HTR-8/SVneo (cell line): ENCODE measurements around the gene TMEM130.
"Not testable (repeated sequence)": the region's sequence is repeated elsewhere in the genome, so short reads cannot be mapped to it uniquely, and the experiment has no call there.

Experiments used
- DNase-seq: peaks from one replicate; pipeline ENCODE4 v3.0.0; 2011; ENCODE audit warnings: low spot score, mixed read lengths; ENCODE audit not compliant: insufficient read length
- FAIRE-seq: peaks from 2 replicates; lab custom pipeline; 2011; peaks lifted over from hg19 to GRCh38; lab: Jason Lieb, UNC

TMEM130 gene

DNA sequence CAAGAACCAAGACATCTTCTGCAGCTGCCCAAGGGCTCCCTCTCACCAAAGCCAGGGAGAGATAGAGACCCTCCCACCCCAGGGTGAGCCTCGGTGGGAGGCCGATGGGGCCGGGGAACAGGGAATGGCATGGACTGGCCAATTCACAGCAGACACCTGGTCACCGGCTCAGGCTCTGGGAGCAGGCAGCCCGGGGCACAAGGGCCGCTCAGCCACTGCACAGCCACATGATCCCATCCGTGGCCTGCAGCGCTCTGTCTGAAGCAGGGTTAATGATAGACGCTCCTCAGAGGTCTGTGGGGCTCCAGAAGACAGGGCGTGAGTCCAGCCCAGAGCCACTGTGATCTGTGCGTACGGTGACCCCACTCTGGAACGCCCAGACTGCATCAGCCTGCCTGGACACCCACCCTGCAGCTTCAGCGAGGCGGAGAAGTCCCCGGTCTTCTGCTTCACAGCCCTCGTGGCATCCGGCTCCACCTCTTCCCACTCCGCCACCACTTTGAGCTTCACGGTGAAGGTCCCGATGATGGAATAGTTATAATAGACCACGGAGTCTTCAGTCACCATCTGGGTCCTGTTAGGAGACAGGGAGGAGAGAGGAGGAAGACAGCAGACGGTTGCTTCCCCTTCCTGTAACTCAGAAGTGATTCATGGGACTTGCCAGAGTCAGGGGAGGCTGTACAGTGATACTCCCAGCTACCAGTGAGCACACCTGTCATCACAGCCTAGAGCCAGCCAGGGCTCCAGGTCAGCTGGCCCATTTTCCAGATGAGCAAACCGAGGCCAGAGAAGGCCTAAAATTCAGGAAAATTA is 14.0 kb downstream of the TMEM130 start:
- FAIRE-seq (no peak), DNase-seq (no peak)

DNA sequence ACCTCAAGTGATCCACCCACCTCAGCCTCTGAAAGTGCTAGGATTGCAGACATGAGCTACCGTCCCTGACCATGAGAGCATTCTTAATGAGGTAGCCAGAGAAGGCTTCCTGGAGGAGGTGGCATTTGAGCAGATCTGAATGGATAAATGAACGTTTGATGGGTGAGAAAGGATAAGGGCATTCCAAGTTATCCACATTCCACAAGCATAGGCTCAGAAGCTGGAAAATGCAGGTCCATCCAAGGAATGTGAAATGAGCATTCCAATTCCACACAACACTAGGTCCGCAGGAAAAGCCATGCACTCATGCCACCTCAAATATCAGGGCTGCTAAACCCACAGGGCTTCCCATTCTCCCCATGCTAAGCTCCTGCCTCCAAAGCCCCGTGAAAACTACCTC is 17.0 kb downstream of the TMEM130 start:
- DNase-seq (no peak), FAIRE-seq (no peak)

DNA sequence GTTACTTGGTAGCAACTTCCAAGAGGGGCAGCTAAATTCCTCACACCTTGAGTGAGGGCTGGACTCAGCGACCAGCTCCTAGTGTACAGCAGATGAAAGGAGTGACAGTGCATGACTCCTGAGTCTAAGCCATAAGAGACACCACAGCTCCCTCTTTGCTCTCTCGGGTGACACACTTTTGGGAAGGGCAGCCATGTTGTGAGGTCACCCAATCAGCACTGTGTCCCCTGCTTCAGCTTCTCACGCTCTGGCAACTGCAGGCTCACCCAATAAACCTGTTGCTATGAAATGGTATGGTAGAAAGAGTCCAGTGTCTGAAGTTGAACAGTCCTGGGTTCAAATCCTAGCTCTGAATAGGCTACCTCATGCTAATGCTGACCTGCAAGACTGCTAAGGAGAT is 20.9 kb downstream of the TMEM130 start:
- FAIRE-seq: no peak
- no peak for DNase-seq

DNA sequence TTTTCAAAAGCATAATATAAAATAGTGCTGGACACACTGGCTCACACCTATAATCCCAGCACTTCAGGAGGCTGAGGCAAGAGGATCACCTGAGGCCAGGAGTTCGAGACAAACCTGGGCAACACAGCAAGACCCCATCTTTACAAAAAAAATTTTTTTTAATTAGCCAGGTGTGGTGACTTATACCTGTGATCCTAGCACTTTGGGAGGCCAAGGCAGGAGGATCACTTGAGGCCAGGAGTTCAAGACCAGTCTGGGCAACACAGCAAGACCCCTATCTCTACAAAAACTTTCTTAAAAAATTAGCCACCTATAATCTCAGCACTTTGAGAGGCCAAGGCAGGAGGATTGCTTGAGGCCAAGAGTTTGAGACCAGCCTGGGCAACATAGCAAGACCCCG is 27.3 kb downstream of the TMEM130 start:
- not testable (repeated sequence) for DNase-seq, FAIRE-seq

DNA sequence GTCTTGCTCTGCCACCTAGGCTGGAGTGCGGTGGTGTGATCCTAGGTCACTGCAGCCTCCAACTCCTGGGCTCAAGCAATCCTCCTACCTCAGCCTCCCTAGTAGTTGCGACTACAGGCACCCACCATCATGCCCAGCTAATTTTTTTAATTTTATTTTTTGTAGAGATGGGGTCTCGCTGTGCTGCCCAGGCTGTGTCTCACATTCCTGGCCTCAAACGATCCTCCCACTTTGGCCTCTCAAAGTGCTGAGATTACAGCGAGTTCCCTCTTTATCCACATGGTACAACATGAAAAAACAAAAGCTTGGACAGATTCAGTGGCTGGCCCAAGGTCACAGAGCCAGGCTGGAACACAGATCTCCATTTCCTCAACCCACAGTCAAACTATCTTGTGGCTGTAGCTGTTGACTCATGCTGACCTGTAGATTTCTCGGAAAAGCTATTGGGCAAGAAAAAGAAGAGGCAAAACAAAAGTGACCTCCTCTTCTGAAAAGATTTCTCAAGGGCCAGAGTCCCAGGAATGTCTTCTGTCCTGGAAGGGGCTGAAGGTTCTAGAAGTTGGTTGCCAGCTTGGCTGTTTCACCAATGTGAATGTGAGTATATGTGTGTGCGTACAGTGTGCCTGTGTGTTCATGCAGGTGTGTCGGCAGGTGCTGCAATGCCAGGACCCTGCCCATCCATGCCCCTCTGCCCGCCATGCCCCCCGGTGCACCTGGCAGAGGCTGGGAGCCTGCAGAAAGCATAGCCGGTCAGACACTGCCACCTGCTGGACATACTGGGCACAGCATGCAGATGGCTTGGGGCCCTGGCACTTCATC is 28.4 kb downstream of the TMEM130 start:
- FAIRE-seq (no peak), DNase-seq (no peak)

DNA sequence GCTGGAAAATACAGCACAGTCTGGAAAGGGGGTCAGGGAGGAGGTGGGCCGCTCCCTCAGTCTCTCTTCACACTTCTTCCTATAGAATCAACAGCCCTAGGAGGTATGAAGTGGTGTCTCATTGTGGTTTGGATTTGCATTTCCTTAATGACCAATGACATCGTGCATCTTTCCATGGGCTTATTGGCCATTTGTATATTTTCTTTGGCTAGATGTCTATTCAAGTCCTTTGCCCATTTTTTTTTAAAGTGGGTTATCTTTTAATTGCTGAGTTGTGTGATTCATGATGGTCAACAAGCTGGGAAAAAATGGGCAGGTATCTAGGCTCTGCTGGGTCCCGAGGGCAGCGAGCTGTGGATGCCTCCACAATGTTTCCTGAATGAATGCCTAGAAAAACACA is 29.1 kb downstream of the TMEM130 start:
- DNase-seq: no peak

DNA sequence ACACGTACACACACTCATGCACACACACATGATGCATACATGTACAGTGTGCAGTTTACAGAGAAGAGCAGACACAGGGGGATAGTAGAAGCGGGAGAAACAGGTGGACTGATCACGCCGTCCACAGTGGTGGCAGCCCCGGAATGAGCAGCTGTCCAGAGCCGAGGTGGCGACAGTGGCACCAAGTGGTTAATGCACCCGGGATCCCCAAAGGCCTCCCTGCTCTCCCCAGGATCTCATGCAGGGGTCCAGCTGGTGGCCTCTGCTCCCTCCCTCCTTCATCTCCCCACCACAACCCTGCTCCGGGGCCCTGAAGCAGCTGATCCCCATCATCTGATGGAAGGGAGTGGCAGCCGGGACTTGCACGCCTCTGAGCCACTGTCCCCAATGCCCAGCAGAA is 29.7 kb downstream of the TMEM130 start:
- FAIRE-seq (no peak), DNase-seq (no peak)

More for the DNA sequence above, 29.1 kb downstream of the TMEM130 start:
- no peak for FAIRE-seq

DNA sequence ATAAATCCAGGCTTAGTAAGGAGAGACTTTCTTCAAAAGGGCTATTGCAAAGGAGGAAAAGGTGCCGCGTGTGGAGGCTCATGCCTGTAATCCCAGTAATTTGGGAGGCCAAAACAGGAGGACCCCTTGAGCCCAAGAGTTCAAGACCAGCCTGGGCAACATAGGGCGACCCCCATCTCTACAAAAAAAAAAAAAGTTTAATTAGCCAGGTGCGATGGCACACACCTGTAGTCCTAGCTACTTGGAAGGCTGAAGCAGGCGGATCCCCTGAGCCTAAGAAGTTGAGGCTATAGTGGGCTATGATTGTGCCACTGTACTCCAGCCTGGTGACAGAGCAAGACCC is 32.2 kb downstream of the TMEM130 start:
- DNase-seq (no peak), FAIRE-seq (no peak)

DNA sequence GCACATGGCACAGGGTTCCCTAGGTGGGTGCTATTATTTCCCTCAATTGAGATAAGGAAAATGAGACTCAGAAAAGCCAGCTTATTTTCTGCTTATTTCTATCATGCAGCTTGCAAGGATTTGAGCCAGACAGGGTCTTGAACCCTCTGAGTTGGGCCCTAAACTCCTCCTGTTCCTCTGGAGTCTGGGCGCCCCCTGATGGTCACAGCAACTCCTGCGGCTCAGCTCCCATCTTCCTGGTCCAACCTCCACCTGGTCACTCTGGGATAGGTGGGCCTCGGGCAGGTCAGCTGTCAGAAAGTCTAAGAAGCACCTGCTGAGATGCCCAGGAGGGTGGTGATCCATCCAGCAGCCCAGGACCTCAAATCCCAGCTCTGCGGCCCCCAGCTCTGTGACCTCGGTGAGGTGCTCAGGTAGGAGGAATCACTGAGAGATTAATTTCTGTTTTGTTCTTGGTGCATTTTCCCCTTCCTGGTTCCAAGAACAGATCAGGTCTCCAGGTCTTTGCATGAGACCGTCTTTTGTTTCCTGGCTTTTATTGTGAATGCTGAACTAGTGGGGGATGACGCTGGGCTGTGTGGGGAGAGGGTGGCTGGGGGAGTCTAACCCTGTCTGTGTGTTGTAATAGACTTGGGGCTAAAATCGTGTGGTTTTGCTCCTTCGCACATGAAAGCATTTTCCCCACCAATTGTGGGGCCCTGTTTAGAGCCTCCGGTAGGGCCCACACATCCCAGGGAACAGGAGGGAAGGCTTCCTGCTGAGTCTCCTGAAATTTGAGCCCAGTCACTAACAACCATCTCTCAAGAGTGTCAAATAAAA is 32.8 kb downstream of the TMEM130 start:
- FAIRE-seq: no peak

DNA sequence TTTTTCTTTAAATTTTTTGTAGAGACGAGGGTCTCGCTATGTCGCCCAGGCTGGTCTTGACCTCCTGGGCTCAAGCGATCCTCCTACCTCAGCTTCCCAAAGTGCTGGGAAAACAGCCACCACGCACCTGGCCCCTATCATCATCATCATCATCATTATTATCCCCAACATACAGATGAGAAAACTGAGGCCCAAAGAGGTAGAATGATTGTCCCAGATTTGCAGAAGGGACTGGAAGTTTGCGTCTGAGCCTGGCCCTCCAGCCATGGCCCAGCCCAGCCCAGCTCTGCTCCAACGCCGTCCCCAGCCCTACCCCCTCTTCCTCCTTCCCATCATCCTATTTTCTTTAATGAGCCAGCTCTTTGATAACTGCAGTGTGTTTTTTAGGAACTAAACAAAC is 34.9 kb downstream of the TMEM130 start:
- no peak for DNase-seq
- FAIRE-seq: no peak

More for the DNA sequence above, 32.8 kb downstream of the TMEM130 start:
- peak; percentile 28 for DNase-seq

DNA sequence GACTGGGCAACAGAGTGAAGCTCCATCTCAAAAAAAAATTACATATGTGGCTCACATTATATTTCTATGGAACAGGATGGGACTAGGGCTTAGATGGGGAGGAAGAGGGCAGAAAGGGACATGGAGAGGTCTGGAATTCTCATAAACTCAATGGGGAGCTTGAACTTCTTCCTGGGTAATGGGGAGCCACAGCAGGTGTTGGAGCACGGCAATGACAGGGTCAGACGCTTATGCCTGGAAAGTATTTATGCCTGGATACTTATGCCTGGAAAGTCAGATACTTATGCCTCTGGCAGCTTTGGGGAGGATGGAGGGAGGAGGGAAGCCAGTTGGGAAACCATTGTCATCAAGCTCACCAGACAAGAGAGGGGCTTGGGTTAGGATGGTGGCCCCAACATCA is 36.8 kb downstream of the TMEM130 start:
- FAIRE-seq (no peak), DNase-seq (no peak)

DNA sequence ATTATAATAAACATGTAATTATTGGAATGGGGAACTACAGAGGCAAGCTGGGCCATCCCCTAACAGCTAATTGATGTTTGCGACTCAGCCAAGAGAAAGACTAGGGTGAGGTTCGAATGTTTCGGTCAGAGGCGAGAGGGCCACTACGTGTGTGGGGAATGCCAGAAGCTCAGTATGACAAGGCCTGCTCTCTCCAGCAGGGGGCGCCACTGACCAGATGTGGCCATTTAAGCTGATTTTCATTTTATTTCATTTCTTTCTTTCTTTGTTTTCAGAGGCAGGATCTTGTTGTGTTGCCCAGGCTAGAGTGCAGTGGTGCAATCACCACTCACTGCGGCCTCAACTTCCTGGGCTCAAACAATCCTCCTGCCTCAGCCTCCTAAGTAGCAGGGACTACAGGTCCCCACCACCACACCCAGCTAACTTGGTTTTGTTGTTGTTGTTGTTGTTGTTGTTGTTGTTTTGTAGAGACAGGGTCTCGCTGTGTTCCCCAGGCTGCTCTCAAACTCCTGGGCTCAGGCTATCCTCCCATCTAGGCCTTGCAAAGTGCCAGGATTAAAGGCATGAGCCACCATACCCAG is 38.1 kb downstream of the TMEM130 start:
- FAIRE-seq: no peak
- no peak for DNase-seq

DNA sequence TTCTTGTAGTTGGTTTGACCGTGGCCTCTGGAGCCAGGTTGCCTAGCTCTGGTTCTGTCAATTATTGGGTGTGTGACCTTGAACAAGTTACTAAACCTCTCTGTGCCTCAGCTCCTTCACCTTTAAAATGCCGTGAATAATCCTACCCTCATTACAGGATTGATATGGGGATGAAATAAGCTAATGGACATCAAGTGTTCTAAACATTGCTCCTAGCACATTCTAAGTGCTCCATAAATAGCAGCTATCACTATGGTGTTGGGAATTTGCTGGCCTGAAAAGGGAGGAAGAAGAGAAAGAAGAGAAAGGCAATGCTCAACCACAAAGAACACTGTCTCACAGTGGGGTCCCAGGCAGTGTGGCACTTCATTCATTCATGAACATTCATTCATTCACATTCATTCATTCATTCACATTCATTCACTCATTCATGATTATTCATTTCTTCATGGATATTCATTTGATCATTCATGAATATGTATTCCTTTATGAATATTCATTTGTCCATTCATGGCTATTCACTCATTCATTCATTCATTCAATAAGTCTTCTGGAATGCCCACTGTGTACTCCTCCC is 38.8 kb downstream of the TMEM130 start:
- DNase-seq (no peak), FAIRE-seq (no peak)

DNA sequence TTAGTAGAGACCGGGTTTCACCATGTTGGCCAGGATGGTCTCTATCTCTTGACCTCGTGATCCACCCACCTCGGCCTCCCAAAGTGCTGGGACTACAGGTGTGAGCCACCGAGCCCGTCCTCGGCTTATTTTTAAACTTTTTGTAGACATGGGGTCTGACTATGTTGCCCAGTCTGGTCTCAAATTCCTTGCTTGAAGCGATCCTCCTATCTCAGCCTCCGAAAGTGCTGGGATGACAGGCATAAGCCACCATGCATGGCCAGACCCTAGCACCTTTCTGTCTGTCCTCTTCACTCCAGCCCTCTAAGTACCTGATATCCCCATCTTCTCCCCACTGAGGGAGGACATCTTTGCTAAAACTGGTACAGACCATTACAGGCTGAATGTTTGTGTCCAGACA is 41.4 kb downstream of the TMEM130 start:
- no peak for FAIRE-seq
- DNase-seq: no peak

DNA sequence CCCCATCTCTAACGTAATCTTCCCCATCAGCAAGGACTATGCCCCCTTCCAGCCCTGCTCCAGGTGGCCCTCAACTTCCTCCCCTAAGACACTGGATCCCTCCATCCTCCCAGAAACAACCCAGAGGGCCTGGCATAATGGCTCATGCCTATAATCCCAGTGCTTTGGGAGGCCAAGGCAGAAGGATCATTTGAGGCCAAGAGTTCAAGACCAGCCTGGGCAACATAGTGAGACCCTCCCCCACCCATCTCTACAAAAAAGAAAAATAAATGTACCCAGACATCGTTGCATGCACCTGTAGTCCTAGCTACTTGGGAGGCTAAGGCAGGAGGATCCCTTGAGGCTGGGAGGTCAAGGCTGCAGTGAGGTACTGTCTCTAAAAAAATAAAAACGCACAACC is 42.6 kb downstream of the TMEM130 start:
- DNase-seq (no peak), FAIRE-seq (no peak)

DNA sequence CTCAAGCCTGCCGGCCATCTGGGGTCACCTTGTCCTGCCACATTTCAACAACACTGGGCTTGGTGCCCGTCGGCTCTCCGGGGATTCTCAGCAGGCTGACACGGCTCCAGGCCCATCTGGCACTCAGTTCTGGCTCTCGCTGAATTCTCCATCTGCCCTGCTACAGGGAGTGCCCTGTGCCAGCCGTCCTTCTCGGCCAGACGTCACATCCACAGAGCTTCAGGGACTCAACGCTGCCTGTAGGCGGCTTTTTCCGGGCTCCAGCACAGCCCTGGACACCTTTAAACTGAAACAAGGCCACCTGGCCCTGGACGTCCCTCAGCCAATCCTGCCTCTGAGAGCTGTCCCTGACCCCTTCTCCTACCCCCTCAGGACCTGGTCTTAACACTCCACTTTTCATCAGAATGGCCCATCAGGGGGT is 43.0 kb downstream of the TMEM130 start:
- FAIRE-seq: no peak
- no peak for DNase-seq

DNA sequence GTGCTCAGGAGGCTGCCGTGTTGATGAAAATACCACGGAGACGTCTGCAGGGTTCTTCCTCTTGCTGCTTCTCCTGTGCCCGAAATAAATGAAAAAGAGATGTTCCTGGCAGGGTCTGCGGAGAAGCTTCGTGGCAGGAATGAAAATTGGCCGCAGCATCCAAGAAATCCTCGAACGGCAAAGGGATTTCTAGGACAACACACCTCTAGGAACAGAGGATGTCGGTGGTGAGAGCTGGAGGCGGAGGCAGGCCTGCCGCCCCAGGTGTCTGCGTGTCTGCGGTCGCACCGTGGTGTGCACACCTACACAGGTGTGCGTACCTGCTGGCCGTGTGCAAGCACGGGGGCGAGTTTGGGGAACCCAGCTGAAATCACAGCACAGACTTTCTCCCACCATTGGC is 43.4 kb downstream of the TMEM130 start:
- DNase-seq (no peak), FAIRE-seq (no peak)

DNA sequence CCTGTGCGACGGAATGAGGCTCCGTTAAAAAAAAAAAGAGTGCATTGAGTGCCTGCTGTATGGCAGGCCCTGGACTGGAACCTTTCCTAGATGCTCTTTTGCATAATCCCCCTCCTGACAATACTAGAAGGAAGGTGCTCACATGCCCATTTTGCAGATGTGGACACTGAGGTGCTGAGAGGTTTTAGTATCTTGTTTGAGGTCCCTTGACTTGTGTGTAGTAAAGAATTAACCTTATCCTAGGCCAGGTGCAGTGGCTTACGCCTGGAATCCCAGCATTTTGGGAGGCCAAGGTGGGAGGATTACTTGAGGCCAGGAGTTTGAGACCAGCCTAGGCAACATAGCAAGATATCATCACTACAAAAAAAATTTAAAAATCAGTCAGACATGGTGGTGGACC is 46.6 kb downstream of the TMEM130 start:
- no peak for FAIRE-seq
- no peak for DNase-seq

DNA sequence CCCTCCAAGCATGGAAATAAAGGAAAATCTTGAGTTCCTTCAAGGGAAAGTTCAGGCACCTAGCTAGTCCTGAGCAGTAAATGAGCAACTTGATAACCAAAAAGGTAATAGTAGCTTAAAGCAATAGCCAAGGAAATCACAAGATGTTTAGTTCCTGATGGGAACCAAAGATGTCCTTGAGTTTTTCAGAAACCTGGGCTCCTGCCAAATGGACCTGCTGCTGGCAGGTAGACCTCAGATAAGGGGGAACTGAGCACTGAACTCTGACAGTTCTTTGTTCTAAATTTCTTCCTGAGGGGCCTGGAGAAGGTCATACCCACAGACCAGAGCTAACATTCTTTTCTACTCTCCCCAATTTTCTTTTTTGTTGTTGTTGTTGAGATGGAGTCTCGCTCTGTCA is 48.5 kb downstream of the TMEM130 start:
- FAIRE-seq (no peak), DNase-seq (no peak)
